ENCODE results near the gene ABR. TPM values are rescaled to one million over a fixed set of nuclear protein-coding genes. Genes with fewer than 3 reads are reported as not detected.

The ABR gene
- total and polyA plus RNA-seq, 2 of the 8 experiments (the other 6 are each of a cell fraction or from before 2014, with no cell fraction given): 44.8 to 47.2 TPM

GRCh38 chr17:1025733-1026598, 153.8 kb downstream of the ABR start (continued):
- TF ChIP-seq ZNF274 (IDR thresholded peaks at IDR 0.05; ENCODE audit: borderline replicate concordance, extremely low read depth, low read length) (no peak), GABPA (IDR thresholded peaks at IDR 0.05; ENCODE audit: borderline replicate concordance, insufficient read depth, low read length) (no peak), SP2 (IDR thresholded peaks at IDR 0.05; ENCODE audit: low read length) (no peak)
